GM19239 (cell line): ENCODE data around the gene VSIG2.

Experiments used
- DNase-seq: peaks from one replicate; pipeline ENCODE4 v3.0.0; 2011; ENCODE audit warnings: low spot score; ENCODE audit not compliant: insufficient read length
- FAIRE-seq: peaks from 2 replicates; lab custom pipeline; 2011; peaks lifted over from hg19 to GRCh38; lab: Jason Lieb, UNC

The VSIG2 gene

GRCh38 chr11:124727474-124727873 lies 24.6 kb downstream of the VSIG2 start:
- no peak for FAIRE-seq

GRCh38 chr11:124725719-124726105 lies 26.3 kb downstream of the VSIG2 start:
- DNase-seq (no peak), FAIRE-seq (no peak)

More at GRCh38 chr11:124727474-124727873, 24.6 kb downstream of the VSIG2 start:
- DNase-seq = no peak

GRCh38 chr11:124724979-124725718 lies 26.9 kb downstream of the VSIG2 start:
- peak; percentile 77 for DNase-seq

GRCh38 chr11:124722176-124722575 lies 29.9 kb downstream of the VSIG2 start:
- no peak for DNase-seq
- FAIRE-seq = peak; percentile 52

More at GRCh38 chr11:124724979-124725718, 26.9 kb downstream of the VSIG2 start:
- FAIRE-seq = peak; percentile 98

- DNase-seq (no peak), FAIRE-seq (no peak)
Measured at GRCh38 chr11:124719534-124719933, 32.5 kb downstream of the VSIG2 start.

- FAIRE-seq = no peak
Measured at GRCh38 chr11:124718801-124719200, 33.3 kb downstream of the VSIG2 start.

GRCh38 chr11:124717786-124718651 lies 34.0 kb downstream of the VSIG2 start:
- DNase-seq (no peak), FAIRE-seq (peak; percentile 23)

More at GRCh38 chr11:124718801-124719200, 33.3 kb downstream of the VSIG2 start:
- DNase-seq = no peak

GRCh38 chr11:124717421-124717785 lies 34.7 kb downstream of the VSIG2 start:
- FAIRE-seq (no peak), DNase-seq (no peak)

- DNase-seq (no peak), FAIRE-seq (peak; percentile 33)
Measured at GRCh38 chr11:124716591-124716990, 35.5 kb downstream of the VSIG2 start.

- no peak for FAIRE-seq
- DNase-seq = no peak
Measured at GRCh38 chr11:124712392-124712791, 39.7 kb downstream of the VSIG2 start.

- FAIRE-seq (no peak), DNase-seq (no peak)
Measured at GRCh38 chr11:124707829-124708228, 44.2 kb downstream of the VSIG2 start.

GRCh38 chr11:124700028-124700427 lies 52.0 kb downstream of the VSIG2 start:
- DNase-seq (no peak), FAIRE-seq (no peak)

GRCh38 chr11:124699547-124699946 lies 52.5 kb downstream of the VSIG2 start:
- DNase-seq (no peak), FAIRE-seq (no peak)
